Esophagus (tissue), 2 donors: ENCODE data around the gene IFNA8. TPM values are rescaled to one million over a fixed set of nuclear protein-coding genes. Genes with fewer than 3 reads are reported as not detected.

Experiments used
- H3K27ac ChIP-seq, 2 donors: one replicate each; pipeline ENCODE4 v1.5.1; 2013; ENCODE audit warnings: low read depth in 2 of 2, mild to moderate bottlenecking in 2 of 2, inconsistent platforms in 1 of 2, low read length in 1 of 2, moderate library complexity in 1 of 2
- H3K27me3 ChIP-seq, 2 donors: one replicate each; pipeline ENCODE4 v1.6.1; 2013; ENCODE audit warnings: low read length in 2 of 2, control low read depth in 1 of 2, mild to moderate bottlenecking in 1 of 2; ENCODE audit not compliant: insufficient read depth in 2 of 2, control insufficient read depth in 1 of 2
- H3K36me3 ChIP-seq, 2 donors: one replicate each; pipeline ENCODE4 v1.6.1; 2013; ENCODE audit warnings: low read length in 1 of 2; ENCODE audit not compliant: control insufficient read depth in 2 of 2, insufficient read depth in 2 of 2
- H3K4me1 ChIP-seq, 2 donors: one replicate each; pipeline ENCODE4 v1.6.1; 2013; ENCODE audit warnings: low read length in 1 of 2; ENCODE audit not compliant: control insufficient read depth in 2 of 2, insufficient read depth in 2 of 2
- H3K4me3 ChIP-seq, 2 donors: one replicate each; pipeline ENCODE4 v1.5.1; 2013; ENCODE audit warnings: low read length in 2 of 2, mild to moderate bottlenecking in 2 of 2, low read depth in 1 of 2, moderate library complexity in 1 of 2
- H3K9me3 ChIP-seq, 2 donors: one replicate each; pipeline ENCODE4 v1.6.1; 2013; ENCODE audit warnings: mild to moderate bottlenecking in 2 of 2, low read depth in 1 of 2, low read length in 1 of 2, moderate library complexity in 1 of 2; ENCODE audit not compliant: control insufficient read depth in 2 of 2, insufficient read depth in 1 of 2
- WGBS, 2 donors: extraction: QIAGEN DNeasy Blood & Tissue Kit; methylation state at CpG; one replicate each; pipeline ENCODE4 v1.1.7; 2013; 5-methylcytosine and 5-hydroxymethylcytosine counted together
- polyA plus RNA-seq, 2 donors: library from polyadenylated mRNA; stranded (reverse); fragments of 200-250 nt; gene quantifications; one replicate each; pipeline ENCODE4 v1.2.3, GENCODE V29; 2013
- donor health status: healthy with polysubstance abuse.
- donor health status: Bipolar disorder and iron deficiency.

The IFNA8 gene
- polyA plus RNA-seq, 2 donors = not detected

DNA sequence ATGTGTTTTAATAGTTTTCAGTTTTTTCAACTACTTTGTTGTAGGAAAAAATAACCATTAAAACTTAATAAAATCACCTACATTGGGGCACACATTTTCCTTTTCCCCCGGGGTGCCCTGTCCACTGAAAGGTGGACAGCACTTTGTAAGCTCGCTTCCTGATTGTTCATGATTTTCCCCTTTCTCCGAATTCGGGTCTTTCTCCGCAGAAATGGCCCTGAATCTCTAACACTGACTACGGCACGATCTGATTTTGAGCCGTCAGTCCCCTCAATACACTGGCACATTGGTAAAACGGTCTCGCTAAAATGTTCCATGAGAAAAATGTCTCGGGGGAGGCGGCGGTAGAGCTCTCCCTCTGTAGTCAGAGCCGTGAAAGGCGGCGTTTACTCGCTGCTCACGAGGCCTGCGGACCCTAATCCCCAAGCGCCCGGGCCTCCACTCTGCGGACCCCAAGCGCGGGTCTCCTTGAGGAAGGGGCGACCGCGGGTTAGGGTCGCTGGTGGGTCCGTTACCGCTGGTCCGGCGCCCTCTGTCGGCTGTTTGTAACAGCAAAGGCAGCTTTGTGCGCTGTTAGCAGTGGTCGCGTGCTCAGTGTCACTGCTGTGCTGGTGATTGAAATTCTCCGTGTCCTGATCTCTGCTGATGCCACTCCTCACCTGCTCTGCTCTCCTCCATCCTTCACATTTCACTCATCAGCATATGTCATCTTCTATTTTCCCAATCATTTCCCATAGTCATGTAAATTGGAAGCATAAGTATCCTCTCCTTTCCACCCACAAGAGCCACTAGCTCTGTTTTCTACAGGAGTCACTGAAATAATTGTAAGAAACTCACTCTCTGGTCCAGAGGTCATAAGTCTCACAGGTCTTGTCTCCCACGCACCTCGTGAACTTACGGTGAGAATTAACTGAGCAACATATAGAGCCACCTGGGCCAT is 12.9 kb upstream of the IFNA8 start:
- H3K27me3 ChIP-seq = peaks cover 0 to 3% of the 10 kb centered on the region in 2 donors
- peak overlapping the region; percentile 42 to 67 for H3K4me3 ChIP-seq
- H3K36me3 ChIP-seq = no peaks in the 10 kb centered on the region
- no peak overlapping the region for H3K27ac ChIP-seq
- H3K9me3 ChIP-seq = no peaks in the 10 kb centered on the region
- WGBS, 2 donors = 8 to 11% methylated on average over 40 of the region's 40 CpGs
- no peaks in the 10 kb centered on the region for H3K4me1 ChIP-seq

DNA sequence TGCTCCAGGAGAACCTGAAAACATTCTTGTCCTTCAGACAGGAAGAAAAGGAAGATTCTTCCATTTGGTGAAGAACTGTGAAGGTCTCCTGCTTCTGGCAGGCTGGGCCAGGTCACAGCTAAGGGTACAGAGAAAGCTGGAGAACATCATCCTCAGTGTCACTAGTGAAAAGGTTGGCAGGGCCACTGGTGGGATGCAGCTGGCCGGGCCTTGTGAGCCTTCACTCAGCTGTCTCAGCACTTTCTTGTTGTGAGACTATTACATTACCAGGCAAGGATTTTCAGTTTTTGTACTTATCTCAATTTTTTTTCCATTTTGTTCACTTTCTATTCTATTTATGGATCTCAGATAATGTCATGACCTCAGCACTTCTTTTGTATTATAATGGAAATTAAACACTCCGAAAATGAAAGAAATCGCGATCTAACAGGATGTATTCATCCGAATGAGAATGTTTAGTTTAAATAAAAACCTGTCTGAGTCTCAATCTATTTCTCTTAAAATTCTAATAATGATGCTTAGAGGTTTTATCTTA is 9.9 kb upstream of the IFNA8 start:
- 88% methylated on average over 5 of the region's 5 CpGs for WGBS, 2 donors
- H3K4me1 ChIP-seq = no peaks in the 10 kb centered on the region
- no peak overlapping the region for H3K4me3 ChIP-seq
- no peaks in the 10 kb centered on the region for H3K9me3 ChIP-seq
- H3K27ac ChIP-seq = no peak overlapping the region
- no peaks in the 10 kb centered on the region for H3K36me3 ChIP-seq
- no peaks in the 10 kb centered on the region for H3K27me3 ChIP-seq

DNA sequence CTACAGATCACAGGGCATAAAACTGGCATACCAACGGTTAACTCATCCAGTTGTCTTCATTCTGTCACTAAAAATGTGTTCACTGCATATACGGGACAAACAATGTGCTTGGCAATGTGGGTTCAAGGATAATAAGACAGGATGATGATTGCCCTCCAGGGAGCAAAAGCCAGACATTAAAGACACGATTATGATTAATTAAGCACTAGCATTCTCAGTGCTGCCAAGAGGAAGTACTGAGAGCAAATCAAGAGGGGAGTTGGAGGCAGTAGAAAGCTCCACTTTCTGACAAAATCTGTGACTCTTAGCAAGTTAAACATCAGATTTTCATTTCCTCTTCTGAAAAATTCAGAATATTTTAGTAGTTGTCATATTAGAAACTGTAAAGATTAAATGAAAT is 9.0 kb upstream of the IFNA8 start:
- no peak overlapping the region for H3K27ac ChIP-seq
- no peaks in the 10 kb centered on the region for H3K4me1 ChIP-seq
- 16 to 19% methylated on average over 3 of the region's 3 CpGs for WGBS, 2 donors
- no peaks in the 10 kb centered on the region for H3K27me3 ChIP-seq
- H3K4me3 ChIP-seq = no peak overlapping the region
- H3K36me3 ChIP-seq = no peaks in the 10 kb centered on the region
- no peaks in the 10 kb centered on the region for H3K9me3 ChIP-seq

DNA sequence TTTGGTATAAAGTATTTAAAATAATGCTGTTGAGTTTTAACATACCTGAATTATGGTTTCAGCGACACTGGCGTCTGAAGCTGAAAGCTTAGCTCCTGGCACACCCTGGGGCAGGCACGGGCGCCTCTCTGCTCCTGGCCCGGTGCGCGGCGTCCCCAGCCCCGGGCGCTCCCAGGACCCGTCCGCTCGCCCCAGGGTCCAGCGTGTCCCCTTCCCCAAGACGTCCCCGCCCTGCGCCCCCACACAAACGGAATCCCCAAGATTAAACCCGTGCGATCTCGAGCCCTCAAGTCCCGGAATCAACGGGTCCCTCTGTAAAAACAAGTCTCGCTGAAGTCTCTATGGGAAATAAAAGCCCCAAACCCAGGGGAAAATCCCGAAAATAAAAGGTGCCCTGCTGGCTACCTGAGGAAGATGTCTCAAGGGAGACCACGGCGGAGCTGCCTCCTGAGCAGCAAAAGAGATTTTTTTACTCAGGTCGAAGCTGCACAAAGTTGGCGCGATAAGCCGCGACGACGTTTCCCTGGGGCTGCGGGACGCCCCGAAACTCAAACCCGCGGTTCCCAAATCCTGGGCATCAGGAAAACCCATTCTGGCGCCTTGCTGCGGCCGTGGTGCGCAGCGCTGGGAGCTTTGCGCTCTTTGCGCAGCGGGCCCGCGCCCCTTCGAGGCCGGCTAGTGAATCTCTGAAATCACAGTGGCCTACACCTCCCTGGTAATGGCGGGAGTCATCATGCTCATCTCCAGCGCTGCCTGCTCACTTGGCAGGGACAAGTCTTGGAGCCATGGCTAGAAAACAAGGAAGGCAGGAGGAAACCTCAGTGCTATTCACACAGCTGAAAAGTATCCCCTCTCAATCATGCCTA is 6.3 kb upstream of the IFNA8 start:
- 4% methylated on average over 53 of the region's 53 CpGs for WGBS, 2 donors
- H3K27ac ChIP-seq = no peak overlapping the region
- H3K9me3 ChIP-seq = no peaks in the 10 kb centered on the region
- no peaks in the 10 kb centered on the region for H3K36me3 ChIP-seq
- H3K27me3 ChIP-seq = no peaks in the 10 kb centered on the region
- H3K4me3 ChIP-seq = peak overlapping the region; percentile 0 to 44
- no peaks in the 10 kb centered on the region for H3K4me1 ChIP-seq

DNA sequence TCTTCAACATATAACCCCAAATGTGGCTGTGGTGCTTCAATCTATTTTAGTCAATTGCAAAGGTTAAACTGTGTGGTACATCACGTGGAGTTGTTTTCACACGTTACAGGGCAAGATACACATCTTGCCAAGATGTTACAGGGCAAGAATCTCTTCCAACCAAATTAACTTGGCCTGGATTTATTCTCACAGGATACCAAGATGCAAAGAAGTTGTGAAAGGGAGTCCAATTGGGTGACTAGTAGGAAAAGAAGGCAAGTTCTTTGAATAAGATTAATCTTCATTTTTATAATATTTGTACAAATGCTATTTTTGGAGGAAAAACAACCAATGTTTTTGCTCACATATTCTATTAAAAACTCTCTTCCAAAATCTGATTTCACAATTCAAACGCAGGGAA is 4.8 kb upstream of the IFNA8 start:
- Histone ChIP-seq H3K27ac (no peak overlapping the region), H3K36me3 (no peaks in the 10 kb centered on the region), H3K4me1 (no peaks in the 10 kb centered on the region), H3K9me3 (no peaks in the 10 kb centered on the region), H3K27me3 (no peaks in the 10 kb centered on the region), H3K4me3 (no peak overlapping the region)
- WGBS, 2 donors = 58 to 73% methylated on average over 3 of the region's 3 CpGs

DNA sequence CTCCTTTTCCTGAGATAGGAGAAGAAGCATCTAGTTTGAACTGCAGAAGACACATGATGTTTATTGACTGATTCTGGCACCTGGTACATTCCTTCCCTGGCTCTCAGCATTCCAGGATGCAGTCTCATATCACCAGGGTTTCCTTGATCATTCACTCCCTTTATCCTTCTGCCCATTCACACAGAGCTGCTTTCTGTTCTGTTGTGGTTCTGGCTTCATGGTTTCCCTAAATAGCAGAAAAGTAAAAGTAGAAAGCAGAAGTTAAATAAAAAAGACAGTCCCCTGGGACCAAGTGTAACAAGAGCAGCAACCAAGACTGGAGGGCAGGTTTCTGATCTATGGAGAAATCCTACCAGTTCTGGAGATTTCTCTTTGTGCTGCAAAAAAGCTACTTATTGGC is 3.2 kb downstream of the IFNA8 start:
- H3K4me3 ChIP-seq = no peak overlapping the region
- no peaks in the 10 kb centered on the region for H3K36me3 ChIP-seq
- H3K27ac ChIP-seq = no peak overlapping the region
- H3K27me3 ChIP-seq = no peaks in the 10 kb centered on the region
- H3K4me1 ChIP-seq = peaks cover 0 to 3% of the 10 kb centered on the region in 2 donors
- H3K9me3 ChIP-seq = no peaks in the 10 kb centered on the region

DNA sequence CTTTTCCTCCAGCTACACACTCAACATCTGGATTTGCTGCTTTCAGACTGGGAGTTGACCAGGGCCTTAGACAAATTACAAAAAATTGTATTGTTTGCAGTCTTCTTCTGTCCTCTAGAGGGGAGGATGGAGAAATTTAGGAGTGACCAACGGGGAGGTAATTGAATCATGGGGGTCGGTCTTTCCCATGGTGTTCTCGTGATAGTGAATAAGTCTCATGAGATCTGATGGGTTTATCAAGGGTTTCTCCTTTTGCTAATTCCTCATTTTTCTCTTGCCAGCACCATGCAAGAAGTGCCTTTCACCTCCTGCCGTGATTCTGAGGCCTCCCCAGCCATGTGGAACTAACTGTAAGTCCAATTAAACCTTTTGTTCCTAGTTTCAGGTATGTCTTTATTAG is 4.2 kb downstream of the IFNA8 start:
- no peaks in the 10 kb centered on the region for H3K36me3 ChIP-seq
- H3K27ac ChIP-seq = no peak overlapping the region
- WGBS, 2 donors = 75 to 88% methylated on average over 4 of the region's 4 CpGs
- H3K4me1 ChIP-seq = peaks cover 0 to 3% of the 10 kb centered on the region in 2 donors
- no peak overlapping the region for H3K4me3 ChIP-seq
- H3K9me3 ChIP-seq = no peaks in the 10 kb centered on the region
- H3K27me3 ChIP-seq = no peaks in the 10 kb centered on the region

DNA sequence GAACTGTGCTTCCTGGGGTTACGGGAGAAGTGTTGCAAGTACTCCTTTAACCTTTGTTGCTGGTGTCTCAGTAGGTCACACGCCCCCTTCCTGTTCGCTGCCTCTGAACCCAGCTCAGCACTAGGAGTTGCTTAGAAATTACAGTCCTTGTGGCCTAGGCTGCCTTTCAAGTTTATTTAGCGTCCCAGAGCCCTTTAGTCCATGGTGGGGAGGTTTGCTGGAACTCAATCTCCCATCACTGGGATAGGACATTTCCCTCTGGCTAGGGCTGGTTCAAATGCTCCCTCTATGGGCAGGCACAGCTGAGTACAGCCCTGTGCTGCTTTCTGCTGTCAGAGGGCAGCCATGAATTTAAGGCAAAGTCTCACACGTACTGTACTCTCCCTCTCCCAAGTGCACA is 4.7 kb downstream of the IFNA8 start:
- Histone ChIP-seq H3K4me1 (peaks cover 0 to 3% of the 10 kb centered on the region in 2 donors), H3K4me3 (no peak overlapping the region), H3K27ac (no peak overlapping the region), H3K9me3 (no peaks in the 10 kb centered on the region), H3K36me3 (no peaks in the 10 kb centered on the region), H3K27me3 (no peaks in the 10 kb centered on the region)
- WGBS, 2 donors = 66 to 74% methylated on average over 5 of the region's 5 CpGs

DNA sequence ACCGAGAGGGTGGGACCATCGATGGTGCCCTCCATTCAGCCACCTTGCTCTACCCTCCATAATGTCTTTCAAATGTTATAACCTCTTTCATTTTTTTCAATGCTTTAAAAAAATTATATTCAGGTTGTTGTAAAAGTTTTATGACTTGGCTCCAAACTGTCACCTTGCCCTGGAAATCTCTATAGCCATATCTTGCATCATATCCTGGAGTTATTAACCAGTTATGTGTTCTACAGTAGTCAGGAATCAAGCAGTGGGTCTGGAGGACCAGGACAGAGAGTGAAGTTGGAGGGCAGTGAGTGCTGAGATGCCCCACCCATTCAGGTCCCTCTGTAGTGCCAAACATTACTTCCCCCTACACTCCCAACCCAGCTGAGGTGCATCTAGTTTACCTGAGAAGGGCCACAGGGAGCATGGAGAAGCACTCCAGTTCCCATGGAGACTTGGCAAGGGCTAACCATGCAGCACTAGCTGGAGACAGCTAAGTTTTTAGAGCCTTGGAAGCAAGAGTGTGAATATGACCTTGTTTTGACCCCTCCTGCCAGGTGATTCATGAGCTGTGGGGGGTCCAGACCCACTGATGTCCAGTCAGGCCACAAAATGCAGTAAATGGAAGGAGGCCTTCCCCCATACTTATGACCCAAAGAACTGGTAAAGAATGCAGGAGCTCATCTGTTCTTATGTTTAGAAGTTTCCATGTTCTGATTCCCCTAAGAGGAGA is 5.5 kb downstream of the IFNA8 start:
- 93 to 95% methylated on average over 2 of the region's 2 CpGs for WGBS, 2 donors

More for the DNA sequence above, 5.5 kb downstream of the IFNA8 start:
- H3K4me1 ChIP-seq = peaks cover 0 to 3% of the 10 kb centered on the region in 2 donors
- no peaks in the 10 kb centered on the region for H3K27me3 ChIP-seq
- H3K27ac ChIP-seq = no peak overlapping the region
- H3K4me3 ChIP-seq = no peak overlapping the region
- no peaks in the 10 kb centered on the region for H3K36me3 ChIP-seq
- no peaks in the 10 kb centered on the region for H3K9me3 ChIP-seq
